HG03439 (cell line): ENCODE measurements around the gene CDH13.

Experiments
- ATAC-seq: cut with Tn5 transposase; IDR thresholded peaks from one replicate; pipeline ENCODE4 v1.9.1; 2021; ENCODE audit warnings: mild to moderate bottlenecking, moderate library complexity; ENCODE audit not compliant: unreplicated experiment

Gene CDH13

DNA sequence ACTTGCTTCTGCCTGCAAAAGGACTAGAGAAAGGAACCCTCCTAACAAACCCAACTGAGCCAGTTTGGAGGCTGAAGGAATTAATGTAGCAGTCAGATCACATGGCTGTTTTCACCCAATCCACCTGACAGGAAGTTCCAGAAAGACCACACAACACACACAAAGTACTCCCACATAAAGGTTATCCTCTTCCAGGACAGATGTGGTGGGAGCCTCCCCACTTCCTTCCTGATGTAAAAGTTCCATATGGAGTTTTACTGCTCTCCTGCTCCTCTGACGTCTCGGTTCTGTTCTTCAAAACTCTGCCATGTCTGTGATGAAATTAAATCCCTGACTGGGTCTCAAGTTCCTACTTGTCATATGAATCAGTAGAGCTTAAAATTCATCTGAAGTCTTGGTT lies 684.0 kb downstream of the CDH13 start:
- ATAC-seq = no peak

DNA sequence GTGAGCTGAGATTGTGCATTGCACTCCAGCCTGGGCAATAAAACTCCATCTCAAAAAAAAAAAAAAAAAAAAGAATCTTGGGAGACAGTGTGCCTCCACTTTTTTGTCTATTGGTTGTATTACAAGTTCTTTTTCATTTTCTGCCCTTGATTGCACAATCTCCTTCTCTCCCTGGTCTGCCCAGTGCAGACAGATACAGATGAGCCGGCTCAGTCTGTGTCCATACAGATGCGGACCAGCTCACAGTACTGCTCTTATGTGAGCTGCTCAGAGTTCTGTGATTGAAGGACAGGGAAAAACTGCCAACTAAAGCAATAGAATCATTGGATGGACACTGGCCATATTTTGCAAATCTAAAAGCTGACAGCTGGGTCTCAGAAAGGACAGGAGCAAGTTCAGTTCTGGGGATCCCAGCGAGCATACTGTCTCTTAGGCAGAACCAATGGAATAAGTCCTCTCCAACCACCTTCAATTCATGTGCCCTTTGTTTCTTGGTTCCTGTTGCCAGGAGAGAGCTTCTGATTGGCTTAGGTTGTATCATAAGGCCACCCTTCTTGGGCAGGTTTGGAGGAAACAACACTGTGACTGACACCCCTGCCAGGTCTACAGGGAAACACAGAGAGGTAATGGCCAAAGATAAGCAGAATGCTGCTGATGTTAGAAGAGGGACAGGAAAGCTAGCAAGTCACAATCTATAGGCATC lies 685.4 kb downstream of the CDH13 start:
- no peak for ATAC-seq

DNA sequence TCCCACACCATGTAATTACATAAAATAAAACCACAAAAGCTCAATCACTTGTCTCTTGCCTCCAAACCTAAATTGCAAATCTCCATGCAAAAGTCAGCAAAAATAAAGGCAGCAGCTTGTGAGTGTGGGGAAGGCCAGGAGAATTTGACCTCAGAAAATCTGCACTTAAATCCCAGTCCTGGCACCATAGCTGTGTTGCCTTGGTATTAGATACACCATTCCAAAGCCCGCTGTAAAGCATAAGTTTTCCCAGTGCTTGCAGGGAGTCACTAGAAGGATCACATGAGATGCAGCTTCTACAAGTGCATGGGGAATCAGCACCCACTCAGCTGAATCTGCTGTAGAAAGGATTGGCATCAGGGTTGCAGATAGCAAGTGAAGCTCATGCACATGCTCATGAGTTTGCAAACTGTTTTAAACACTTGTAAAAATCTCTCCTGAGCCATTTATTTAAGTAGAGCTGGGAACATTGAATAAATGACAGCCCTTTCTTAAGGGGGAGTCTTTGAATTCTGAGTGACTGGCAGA lies 686.0 kb downstream of the CDH13 start:
- ATAC-seq = no peak

DNA sequence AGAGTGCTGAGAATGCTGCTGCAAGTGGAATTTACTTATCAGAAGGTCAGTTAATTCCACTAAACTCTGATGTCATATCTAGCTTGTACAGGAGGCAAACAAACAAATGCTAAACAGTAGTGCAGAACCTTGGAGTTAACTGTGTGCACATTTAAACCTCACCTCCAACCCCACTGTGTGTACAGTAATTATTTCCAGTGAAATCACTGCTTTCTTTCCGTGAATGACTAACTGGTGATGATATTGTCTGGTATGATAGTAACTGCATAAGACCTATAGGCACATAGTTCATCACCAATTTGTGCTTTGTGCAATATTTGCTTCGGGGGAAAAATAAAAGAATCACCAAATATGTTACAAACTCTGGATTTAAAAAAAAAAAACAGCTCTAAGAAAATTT lies 688.5 kb downstream of the CDH13 start:
- no peak for ATAC-seq

DNA sequence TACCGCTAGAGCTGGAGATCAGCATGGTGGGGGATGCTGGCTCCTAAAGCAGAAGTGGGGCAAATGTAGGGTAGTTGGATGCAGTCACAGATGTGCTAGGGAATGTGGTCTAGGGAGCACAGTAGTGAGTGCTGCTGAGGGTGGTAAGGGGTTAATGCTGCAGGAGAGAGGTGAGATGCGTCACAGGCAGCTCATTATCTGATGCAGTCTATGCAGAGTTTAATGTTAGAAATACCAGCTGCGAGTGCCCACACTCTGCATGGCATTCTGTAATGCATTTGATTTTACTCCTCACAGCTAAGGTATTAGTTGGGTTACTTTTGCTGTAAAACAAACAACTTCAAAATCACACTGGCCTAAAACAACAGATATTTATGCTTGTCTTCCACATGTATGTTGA lies 689.7 kb downstream of the CDH13 start:
- no peak for ATAC-seq

DNA sequence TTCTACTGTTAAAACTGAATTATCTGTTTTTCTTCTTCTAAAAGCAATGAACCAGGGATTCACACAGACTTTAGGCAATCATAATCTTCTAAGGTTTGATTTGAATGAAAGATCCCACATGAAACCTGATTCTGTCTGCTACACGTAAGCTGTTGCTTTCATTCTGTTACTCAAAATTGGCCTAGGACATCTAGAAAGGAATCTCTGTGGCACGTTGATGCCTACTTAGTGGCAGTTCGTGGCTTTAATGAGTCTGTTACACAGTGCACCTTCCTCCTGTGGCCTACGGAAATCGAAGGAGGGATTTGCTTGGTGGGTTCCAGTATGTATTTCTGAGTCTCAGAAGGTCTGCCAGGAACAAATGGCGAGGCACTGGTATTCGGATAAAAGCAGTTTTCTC lies 691.6 kb downstream of the CDH13 start:
- no peak for ATAC-seq

DNA sequence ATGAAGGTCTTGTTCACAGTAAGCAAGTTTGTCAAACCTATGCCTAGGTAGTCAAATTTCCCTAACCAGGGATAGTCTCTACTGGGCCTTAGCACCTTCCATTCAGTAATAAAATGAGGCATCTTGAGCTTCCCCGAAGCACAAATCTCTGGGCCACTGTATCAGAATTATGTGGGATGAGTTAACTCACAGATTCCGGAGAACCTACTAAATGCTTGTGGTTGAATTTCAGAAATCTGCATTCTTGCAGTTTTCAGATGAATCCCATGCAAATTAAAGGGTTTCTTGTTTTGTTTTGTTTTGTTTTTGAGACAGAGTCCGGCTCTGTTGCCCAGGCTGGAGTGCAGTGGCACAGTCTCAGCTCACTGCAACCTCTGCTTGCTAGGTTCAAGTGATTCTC lies 702.2 kb downstream of the CDH13 start:
- ATAC-seq = no peak

DNA sequence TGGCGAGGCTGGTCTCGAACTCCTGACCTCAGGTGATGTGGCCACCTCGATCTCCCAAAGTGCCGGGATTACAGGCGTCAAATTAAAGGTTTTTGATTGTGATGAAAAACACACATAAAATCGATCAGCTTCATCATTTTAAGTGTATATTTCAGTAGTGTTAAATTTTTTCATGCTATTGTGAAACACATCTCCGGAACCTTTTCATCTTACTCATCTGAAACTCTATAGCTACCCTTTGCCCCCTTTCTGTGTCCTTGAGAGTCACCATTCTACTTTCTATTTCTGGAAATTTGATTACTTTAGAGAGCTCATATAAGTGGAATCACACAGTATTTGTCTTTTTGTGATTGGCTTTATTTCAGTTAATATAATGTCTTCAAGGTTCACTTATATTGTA lies 702.7 kb downstream of the CDH13 start:
- ATAC-seq = no peak

DNA sequence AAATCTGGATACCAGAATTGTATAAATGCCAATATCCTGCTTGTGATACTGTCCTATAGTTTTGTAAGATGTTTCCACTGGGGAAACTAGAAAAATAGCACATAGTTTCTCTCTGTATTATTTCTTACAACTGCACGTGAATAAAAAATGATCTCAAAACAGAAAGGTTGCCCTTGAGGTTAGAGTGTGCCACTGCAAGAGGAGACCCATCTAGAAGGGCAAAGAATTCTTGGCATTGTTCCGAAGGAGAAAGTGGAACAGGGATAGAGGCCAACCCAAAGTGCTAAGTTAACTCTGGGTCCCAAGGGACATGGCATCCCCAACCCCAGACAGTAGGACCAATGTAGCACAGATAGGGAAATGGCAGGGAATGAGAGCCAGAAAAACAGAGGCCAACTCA lies 703.5 kb downstream of the CDH13 start:
- ATAC-seq = no peak

DNA sequence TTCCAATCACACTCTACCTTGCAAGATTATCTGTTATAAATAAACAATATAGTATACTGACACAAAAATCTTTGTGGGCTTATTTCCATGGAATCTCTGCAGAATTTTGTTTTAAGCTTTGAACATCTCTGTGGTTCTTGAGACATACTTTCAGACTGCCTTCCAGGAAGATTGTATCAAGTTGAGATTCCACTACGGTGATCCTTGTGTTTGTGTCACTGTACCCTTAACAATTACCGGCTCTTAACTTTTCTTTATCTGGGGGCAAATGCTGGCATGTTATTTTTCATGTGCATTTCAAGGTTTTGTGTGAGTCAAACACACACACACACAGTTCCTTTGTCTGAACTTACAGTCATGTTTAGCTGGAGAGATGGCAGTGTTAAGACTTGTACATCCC lies 708.3 kb downstream of the CDH13 start:
- ATAC-seq = no peak

DNA sequence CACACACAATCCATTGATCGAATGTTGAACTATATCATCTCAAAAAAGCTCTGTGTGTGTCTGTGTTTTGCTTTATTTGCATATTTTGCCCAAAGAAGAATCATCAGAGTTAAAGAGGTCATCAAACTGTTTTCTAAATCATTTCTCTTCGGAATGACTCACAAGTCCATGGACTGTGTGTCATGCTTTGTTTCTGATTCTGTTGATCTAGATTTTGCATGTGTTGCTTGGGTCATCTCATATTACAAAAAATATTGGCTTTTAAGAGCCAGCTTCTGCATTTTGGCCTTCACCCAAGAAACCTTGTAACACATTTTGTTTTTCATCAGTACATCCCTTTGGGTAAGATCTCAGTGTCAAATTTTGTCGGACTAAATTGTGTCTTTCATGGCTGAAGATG lies 709.8 kb downstream of the CDH13 start:
- ATAC-seq = no peak

DNA sequence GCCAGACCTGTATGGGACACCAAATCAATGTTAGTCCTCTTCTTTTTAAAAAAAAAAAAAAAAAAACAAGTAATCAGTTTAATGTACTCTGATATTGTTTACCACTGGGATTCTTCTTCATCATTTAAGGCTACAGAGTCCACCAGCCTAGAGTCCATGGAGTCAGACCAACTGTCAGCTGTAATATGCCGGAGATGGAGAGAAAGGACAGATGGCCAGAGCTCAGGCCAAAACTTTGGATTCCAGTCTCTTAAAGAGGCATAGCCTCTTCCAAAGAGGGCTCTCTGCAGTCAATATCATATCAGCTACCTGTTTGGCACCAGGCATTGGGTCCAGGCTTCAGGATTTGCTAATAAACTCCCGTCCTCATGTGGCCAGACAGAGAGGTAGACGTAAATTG lies 711.4 kb downstream of the CDH13 start:
- ATAC-seq = no peak

DNA sequence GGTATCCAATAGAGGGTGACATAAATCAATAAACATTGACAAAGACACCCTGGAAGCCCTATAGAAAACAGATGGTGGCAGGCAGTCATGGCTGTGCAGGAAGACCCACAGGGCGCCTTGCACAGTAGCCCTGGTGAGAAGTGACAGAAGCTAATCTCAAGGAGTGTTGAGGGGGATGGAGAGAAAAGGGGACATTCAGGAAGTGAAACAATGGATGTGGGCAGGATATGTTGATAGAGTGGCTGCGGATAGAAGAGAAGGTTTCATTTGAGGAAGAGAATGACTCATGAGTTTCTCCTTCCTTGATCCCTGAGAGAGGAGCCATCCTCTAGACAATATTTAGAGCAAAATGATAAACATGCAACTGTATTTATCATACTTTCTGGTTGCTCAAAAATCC lies 712.2 kb downstream of the CDH13 start:
- no peak for ATAC-seq

DNA sequence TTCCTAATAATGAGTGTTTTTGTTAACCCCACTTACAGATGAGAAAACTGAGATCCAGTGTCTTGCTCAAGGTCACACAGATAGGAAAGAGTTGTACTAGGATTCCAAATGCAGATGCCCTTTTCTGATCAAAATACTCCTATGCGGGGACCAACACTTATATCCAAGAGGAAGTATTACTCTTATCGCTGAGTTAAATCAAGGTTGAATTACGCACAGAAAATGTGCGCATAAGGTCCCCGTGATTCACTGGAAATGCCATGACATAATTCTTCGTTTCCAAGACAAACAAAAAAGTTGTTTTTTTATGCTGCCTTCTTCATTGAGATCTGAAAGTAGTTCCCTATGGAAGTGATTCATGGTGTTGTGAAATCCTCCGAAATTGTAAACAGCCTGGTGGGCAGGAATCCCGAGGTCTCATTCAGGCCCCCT lies 717.2 kb downstream of the CDH13 start:
- no peak for ATAC-seq

DNA sequence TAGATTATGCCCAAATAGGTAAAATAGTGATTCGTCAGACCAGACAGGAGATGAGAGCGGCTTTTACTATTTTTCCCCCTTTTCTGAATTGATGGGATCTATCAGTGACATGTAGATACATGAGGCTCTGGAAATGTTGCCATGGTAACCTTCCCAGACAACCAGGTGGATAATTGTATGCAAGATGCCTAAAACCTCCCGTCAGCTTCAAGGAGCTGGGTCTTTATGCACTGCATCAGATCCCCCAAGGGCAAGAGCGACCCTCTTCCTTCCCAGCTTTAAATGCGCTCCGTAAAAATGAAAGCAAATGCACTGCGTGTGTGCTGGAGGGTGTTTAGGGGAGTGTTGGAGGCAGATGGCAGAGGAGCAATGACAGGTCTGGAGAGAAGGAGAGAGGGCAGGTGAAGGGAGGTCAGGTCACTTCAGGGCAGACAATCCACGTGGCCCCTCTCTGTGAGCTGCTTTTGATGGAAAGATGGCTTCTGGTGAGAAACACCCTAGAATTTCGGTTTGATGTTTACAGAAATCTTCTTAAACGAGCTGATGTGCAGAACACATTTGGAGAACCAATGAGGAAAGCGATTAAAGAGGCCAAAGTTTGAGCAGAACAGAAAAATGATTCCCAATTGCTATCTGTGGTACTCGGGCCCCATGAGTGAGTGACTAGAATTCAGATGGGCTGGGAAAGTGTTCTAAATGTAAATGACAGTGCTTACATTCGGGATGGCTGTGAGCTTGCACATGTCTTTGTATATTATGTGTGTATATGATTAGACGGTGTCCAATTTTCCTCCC lies 719.3 kb downstream of the CDH13 start:
- ATAC-seq = no peak

DNA sequence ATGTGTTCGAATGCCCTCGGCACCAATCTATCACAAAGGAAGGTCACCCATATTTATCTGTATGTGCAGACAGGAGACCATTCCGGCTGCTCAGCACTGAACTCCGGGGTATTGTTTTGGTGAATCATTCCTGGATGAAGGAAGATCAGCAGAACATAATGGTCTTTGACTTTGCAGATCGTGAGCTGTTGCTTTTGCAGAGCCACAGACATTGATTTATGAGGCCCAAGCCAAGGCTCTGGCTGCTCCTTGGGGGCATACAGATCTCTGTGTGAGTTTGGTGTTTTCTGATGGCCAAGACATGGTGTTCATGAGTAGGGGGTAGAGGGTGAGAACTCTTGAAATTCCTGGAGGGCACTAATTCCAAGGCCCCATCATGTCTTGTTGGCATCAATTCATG lies 722.2 kb downstream of the CDH13 start:
- no peak for ATAC-seq

DNA sequence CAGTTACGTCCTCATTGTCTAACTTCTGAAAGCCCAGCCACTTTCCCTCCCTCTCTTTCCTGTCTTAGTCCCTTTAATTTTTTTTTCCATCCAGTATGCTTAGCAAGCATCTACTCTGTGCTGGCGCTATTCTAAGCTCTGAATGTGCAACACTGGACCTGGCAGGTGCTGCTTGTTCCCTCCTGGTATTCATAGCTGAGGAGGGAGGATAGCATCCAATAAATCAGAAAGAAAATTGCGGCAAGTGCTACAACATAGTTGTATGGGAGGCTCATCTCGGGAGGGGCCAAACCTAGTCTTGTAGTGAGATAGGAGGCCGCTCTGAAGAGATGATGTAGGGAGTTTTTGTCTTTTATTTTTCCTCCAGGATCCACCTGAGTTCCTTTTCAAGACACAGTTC lies 723.7 kb downstream of the CDH13 start:
- no peak for ATAC-seq

DNA sequence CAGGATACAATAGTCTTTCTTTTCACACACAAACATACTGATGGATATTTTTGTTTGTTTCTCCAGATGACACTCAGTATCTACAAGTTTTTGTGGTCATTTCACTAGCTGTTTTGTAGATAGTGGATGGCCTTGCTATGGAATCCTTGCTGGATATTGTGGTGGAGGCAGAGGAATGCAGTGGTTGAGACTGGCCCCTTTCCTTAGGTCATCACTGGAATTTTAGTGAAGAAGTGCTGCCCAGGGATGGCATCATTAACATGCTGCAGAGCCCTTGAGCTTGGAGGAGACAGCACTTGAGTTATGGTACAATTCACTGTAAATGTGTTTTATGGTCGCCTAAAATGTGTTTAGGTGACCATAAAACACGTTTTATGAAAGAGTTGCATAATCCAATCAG lies 725.1 kb downstream of the CDH13 start:
- no peak for ATAC-seq

DNA sequence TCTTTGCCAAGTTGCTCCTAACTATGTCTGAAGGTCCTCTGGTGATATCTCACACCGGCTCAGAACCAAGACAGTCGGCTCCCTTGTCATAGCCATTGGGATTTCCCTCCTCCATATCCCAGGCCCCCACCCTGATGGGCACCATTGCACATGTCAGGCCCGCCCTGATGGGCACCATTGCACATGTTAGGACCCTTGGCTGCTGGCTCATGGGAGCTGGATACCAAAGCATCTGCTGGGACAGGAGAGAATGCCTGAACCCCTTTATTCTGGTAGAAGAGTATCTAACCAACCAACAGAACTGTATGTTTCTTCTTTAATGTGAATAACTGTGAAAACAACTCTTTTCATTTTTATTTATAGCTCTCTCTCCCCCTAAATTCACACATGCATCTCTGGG lies 726.5 kb downstream of the CDH13 start:
- no peak for ATAC-seq

DNA sequence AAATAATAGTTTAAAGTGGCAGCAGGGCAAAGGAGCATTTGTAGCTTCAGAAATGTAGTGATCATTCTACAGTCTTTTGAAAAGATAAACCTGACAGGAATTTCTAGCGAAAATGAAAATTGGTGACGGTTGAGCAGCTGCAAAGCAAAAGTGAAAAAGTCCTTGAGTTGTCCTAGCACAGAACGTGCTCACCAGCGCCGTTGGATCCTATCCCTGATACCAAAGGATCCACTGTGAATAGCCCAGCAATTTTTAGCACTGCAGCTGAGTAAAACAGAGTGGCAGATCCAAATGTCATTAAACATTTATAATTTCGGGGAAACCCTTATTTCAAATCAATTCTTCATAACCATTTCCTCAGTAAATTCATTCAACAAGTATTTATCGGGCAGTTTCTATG lies 727.2 kb downstream of the CDH13 start:
- no peak for ATAC-seq

DNA sequence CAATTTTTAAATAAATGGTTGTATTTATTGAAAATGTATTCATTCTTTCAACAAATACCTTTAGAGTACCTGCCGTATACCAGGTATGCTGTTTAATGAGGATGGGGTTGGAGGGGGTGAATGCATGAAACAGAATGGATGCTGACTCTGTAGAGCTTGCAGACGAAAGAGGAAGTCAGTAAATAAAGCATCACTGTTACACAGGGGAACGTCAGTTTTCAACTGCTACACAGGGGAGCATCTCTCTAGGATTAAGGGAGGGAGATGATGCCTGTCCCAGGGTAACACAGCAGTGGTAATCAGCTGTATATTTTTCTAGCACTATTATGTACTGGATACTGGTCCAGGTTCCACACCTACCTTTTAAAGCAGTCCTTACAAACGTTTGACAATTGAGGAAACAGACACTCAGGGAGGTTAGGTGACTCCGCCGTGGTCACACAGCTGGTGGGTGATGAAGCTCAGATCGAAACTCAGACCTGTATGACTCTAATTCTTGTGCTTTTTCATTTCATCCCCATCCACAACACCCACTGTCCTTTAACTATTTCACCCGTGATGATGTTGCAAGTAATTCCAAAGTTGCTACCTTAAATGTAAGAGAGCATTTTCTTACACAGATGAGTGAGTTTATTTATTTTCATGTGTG lies 728.9 kb downstream of the CDH13 start:
- ATAC-seq = no peak

DNA sequence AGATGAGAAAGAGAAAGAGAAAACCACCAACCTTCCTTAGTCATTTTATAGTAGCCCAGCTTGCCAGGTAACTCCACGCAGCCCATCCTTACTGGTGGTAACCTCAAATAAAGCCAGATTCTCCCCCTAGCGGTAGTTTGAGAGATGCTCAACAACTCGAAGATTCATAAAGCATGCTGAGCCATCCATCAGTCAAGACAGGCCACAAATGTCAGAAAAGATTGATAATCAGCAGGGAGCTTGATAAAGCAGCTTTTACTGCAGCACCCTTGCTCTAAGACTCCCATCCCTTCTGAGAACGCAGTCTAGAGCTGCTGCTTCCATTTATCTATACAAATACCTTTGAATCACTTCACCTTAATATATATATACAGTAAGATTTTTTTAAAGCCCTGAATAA lies 729.5 kb downstream of the CDH13 start:
- no peak for ATAC-seq
